IPS-18a (cell line): ENCODE measurements around the gene HYDIN.
"Not testable (repeated sequence)": the region's sequence is repeated elsewhere in the genome, so short reads cannot be mapped to it uniquely, and the experiment has no call there.

Source experiments
- H3K27ac ChIP-seq: one replicate; pipeline ENCODE4 v1.5.1; 2013; ENCODE audit warnings: low read length
- H3K27me3 ChIP-seq: one replicate; pipeline ENCODE4 v1.6.1; 2013; ENCODE audit warnings: mild to moderate bottlenecking, low read length; ENCODE audit not compliant: control insufficient read depth, insufficient read depth
- H3K36me3 ChIP-seq: one replicate; pipeline ENCODE4 v1.6.1; 2013; ENCODE audit warnings: low read depth, low read length; ENCODE audit not compliant: control insufficient read depth
- H3K4me1 ChIP-seq: one replicate; pipeline ENCODE4 v1.6.1; 2013; ENCODE audit warnings: low read depth, low read length; ENCODE audit not compliant: control insufficient read depth
- H3K4me3 ChIP-seq: one replicate; pipeline ENCODE4 v1.5.1; 2013; ENCODE audit warnings: low read length
- H3K9ac ChIP-seq: one replicate; pipeline ENCODE4 v1.6.1; 2013; ENCODE audit warnings: mild to moderate bottlenecking, low read length, moderate library complexity
- H3K9me3 ChIP-seq: one replicate; pipeline ENCODE4 v1.6.1; 2013; ENCODE audit warnings: low read depth, low read length; ENCODE audit not compliant: control insufficient read depth

HYDIN gene

DNA sequence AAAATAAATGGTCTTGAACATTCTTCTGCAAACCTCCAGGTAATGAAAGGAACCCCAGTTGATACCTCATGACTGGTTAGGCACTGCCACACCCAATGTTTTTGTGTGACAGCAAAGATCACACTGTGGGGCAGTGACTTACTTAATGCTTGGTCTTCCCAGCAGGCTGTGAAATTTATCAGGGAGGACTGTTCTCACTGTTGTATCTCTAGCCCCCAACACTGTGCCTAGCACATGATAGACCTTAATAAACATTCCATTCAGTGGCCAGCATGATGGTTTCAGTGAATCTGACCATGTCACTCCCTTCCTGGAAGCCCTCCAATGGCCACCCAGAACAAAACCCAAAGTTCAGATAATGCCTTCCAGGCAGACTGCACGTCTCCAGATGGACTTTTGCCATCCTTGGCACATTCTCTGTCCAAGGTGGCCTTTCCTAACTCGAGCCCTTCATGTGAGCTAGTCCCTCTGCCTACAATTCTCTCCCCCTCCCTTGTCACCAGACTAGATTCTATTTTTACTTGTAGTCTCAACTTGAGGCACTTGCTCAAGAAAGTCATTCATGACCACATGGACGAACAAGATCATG is 206.6 kb downstream of the HYDIN start:
- not testable (repeated sequence) for H3K27me3 ChIP-seq

DNA sequence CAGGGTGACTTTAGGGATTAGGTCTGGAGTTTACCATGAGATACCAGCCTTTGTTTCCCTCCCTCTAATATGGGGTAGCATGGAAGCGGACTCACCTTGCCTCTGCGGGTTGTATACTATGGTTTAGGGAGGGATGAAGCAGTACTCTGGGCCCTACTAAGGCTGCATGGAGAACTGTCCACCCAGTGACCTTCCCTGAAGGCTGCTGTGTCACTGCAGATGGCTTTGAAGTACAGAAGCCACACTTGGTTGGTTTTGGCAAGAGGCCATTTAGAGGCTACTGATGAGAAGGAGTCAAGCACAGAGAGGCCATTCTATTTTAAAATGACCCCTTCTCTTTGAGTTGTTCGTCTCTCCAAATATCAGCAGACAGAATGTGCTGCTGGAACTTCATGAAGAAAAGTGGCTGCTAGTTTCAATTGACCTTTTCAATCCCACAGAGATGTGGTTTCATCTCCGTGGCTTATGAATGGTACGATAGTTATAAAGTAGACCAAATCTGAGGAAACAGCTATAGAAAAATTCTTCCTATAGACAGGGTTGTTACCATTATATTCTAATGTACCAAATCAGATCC is 208.5 kb downstream of the HYDIN start:
- H3K4me1 ChIP-seq, H3K9ac ChIP-seq, H3K9me3 ChIP-seq, H3K4me3 ChIP-seq, H3K27ac ChIP-seq, H3K36me3 ChIP-seq, H3K27me3 ChIP-seq: not testable (repeated sequence)

More for the DNA sequence above, 206.6 kb downstream of the HYDIN start:
- not testable (repeated sequence) for H3K9ac ChIP-seq, H3K4me1 ChIP-seq, H3K27ac ChIP-seq, H3K36me3 ChIP-seq, H3K4me3 ChIP-seq, H3K9me3 ChIP-seq

DNA sequence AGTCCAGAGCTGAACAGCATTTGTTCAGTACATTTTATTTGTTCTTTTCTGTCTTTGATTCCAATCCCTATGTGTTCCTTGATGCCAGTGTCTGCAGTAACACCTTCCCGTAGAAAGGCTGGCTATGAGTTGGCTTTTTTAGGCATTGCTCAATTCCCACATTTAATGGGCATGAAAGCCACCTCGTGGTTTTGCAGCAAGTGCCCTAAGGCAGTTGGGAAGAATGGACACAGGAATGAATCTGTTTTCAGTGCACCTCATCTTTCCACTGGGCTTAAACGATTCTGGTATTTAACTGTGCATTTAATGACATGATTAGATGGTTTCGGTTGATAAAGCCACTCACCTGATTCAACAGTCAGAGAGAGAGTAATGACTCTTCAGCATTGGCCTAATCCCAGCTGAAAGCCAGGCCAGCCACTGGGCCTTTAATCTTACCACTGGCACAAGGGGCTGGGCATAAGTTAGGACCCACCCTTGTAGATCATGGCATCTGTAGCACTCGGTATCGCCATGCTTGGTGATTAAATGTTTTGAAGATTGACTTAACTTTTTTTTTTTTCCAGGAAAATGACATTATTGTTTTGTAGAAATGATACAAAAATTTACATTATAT is 211.3 kb downstream of the HYDIN start:
- not testable (repeated sequence) for H3K27me3 ChIP-seq, H3K9ac ChIP-seq, H3K36me3 ChIP-seq, H3K9me3 ChIP-seq, H3K4me1 ChIP-seq, H3K4me3 ChIP-seq, H3K27ac ChIP-seq

DNA sequence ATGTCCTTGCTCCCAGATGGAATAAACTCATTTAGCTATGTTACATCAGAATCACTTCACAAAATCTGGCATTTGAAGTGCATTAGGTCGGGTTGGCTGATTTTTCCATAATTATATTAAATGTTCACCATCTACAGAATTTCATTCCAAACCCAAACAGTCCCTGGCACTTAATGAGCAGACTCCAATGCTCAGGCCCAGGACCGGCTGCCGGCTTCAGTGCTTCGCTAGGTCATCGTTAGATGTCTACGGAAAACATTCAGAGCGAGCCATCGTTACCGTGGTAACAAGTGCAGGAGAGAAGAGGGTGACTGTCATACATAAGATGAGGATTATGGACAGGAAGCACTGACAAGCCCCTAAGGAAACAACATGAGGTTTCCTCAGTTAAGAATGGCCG is 215.1 kb downstream of the HYDIN start:
- H3K4me1 ChIP-seq, H3K9me3 ChIP-seq, H3K4me3 ChIP-seq, H3K36me3 ChIP-seq, H3K27ac ChIP-seq, H3K27me3 ChIP-seq, H3K9ac ChIP-seq: not testable (repeated sequence)

DNA sequence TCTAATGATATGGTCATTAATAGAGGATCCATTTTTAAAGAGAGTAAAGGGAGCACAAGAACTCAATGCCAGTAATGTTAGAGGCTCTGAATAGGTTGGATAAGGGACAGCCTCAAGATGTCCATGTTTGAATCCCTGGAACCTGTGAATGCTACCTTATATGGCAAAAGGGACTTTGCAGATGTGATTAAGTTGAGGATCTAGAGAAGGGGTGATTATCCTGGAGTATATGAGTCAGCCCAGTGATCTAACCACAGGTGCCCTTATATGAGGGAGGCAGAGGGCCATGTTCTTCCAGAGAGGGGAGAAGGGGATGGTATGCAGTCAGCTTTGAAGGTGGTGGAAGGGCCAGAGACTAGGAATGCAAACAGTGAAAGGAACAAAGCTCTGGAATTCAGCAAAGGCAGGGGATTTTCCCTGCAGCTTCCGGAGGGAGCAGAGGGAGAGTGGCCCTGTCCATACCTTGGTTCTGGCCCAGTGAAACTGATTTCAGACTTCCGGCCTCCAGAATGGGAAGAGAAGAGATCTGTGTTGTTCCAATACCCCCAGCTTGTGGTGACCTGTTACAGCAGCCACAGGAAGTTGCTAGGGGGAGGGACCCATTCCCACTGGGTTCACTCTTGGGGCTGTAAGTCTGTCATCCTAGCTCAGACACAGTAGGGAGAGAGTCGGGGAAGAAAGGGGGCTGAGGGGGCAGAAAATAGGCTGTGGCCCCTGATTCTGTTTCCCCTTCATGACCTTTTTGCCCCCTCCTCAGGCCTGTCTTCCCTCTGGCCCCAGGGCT is 220.9 kb downstream of the HYDIN start:
- H3K9ac ChIP-seq, H3K27me3 ChIP-seq, H3K4me1 ChIP-seq, H3K27ac ChIP-seq, H3K9me3 ChIP-seq, H3K36me3 ChIP-seq, H3K4me3 ChIP-seq: not testable (repeated sequence)

DNA sequence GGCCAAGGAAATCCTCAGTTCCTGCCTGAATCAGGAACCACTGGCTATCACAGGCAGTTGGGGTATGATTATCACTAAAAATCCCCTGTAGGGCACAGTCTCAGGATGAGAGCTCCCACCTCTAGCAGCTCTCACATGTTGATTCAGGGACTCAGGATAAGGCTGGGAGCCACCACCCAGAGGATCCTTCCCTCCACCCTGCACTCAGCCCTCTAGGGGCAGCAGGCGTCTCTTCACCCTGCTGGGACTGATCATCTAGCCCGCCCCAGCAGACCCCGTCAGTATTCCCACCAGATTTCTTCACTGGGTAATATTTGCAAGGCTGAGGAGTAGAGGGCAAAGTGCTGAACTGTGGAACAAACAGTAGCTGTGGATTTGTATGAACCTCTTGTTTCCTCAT is 224.0 kb downstream of the HYDIN start:
- H3K4me1 ChIP-seq, H3K36me3 ChIP-seq, H3K4me3 ChIP-seq, H3K9ac ChIP-seq, H3K27me3 ChIP-seq, H3K27ac ChIP-seq, H3K9me3 ChIP-seq: not testable (repeated sequence)

DNA sequence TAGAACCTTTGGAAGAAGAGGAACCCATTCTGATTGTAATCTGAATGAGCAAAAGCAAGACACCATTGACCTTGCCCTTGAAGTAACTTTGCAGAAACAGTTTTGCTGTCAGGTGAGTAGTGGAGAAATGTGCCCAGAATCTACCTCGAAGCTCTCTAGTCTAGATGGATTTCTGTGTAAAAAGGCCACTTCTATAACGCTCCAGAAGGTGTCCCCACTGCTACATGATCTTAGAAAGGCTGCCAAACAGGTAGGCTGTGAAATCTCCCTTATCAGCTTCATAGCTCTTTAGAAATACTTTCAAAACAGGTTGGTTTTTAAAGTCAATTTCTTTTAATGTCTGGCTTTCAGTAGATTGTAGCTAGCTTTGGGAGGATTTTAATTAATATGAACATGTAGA is 230.8 kb downstream of the HYDIN start:
- H3K9me3 ChIP-seq, H3K9ac ChIP-seq, H3K4me3 ChIP-seq, H3K4me1 ChIP-seq, H3K27ac ChIP-seq, H3K27me3 ChIP-seq, H3K36me3 ChIP-seq: not testable (repeated sequence)

DNA sequence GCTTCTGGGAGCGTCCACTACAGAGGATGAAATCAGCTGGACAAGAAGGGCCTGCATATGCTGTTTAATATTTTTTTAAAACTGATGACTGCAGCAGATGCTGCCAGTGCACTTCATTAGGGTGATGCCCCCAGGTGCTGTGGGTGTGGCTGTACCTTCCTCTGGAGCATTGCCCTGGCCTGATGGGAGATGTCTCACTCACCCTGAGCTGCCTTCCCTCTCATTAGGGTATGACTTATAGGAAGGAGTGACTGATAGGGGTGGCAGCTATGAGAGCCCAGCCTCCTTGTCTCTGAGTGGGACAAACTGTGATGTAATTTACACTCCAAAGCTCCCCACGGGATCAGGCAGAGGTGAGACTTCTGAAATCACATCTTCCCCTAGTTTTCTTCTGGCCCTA is 234.7 kb downstream of the HYDIN start:
- H3K36me3 ChIP-seq, H3K9me3 ChIP-seq, H3K9ac ChIP-seq, H3K4me1 ChIP-seq, H3K27me3 ChIP-seq, H3K4me3 ChIP-seq, H3K27ac ChIP-seq: not testable (repeated sequence)

DNA sequence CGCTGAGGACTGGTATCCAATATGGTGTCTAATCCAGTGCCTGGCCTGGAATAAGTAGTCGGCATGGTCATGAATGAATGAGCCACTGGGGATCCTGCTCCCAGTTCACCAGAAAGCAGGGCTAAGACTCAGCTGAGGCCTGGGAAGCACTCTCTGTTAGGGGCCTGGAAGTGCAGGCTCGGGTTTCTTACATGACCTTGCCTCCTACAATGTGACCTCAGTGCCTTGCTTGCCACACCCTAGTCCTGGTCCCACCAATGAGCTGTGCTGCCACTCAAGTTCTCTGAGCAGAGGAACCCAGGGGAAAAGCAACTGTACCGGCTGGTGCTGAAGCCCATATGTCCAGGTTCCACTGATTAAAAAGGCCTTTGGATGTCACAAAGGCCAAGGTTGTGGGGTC is 238.0 kb downstream of the HYDIN start:
- not testable (repeated sequence) for H3K27ac ChIP-seq, H3K4me3 ChIP-seq, H3K4me1 ChIP-seq, H3K9me3 ChIP-seq, H3K36me3 ChIP-seq, H3K9ac ChIP-seq, H3K27me3 ChIP-seq

DNA sequence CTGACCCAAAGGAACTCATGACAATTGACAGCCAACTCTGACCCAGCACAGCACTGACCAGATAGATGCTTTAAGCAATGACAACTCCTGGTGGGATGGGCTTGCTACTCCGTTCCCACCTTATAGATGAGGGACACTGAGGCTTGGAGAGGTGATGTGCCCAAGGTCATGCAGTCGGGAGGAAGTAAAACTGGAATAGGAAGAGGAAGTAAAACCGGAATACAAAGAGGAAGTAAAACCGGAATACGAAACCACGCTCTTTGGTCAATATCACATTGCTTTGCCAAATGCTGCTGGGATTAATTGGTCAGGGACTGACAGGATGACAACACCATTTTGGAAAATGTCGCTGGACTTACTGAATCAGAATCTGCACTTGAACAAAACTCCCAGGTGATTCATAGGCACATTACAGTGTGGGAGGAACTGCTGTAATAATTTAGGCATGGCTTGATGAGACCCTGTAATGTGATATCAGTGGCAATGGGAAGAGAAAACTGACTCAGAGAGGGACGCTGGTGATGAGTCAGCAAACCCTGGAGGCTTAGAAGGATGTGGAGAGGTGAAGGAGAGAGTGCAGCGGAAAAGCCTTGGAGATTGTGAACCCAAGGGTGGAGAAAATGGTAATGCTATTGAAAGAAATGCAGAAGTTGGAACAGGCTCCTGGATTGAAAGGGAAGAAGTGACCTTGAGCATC is 243.4 kb downstream of the HYDIN start:
- not testable (repeated sequence) for H3K4me1 ChIP-seq, H3K4me3 ChIP-seq, H3K36me3 ChIP-seq, H3K9me3 ChIP-seq, H3K27ac ChIP-seq, H3K9ac ChIP-seq, H3K27me3 ChIP-seq

DNA sequence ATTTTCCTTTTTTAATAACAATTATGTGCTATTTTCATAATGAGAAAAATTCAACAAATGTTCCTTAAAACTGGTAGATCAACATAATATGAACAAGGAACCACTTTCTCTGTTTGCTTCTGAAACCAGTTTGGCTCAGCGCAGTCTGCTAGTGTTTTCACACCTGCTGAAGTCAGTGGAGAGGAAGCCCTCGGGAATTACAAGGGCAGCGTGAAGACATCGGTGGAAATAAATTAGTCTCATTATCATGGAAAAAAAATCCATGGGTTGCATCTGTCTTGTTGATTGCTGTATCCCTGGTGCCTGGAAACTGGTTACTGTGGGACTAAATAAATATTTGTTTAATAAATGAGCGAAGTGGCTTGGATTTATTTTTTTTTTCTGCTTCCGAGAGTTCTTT is 245.8 kb downstream of the HYDIN start:
- not testable (repeated sequence) for H3K9ac ChIP-seq, H3K27ac ChIP-seq, H3K27me3 ChIP-seq, H3K4me1 ChIP-seq, H3K4me3 ChIP-seq, H3K36me3 ChIP-seq, H3K9me3 ChIP-seq
